Dermis microvascular lymphatic vessel endothelial cell (primary cell): ENCODE results near the gene MST1R. TPM values are rescaled to one million over a fixed set of nuclear protein-coding genes. Genes with fewer than 3 reads are reported as not detected.
A peak's percentile ranks its signal among the peaks of the same experiment; 100 is the strongest.
"Not testable (repeated sequence)": the region's sequence is repeated elsewhere in the genome, so short reads cannot be mapped to it uniquely, and the experiment has no call there.

ENCODE experiments used
- DNase-seq, 2 donors: peaks; one replicate each; pipeline versions ENCODE4 v3.0.0 to v3.0.0-alpha.2; 2010; ENCODE audit warnings: low read depth in 2 of 2
- total RNA-seq: library from RNA; depleted of rRNA; stranded (reverse); fragments of >200 nt; gene quantifications from 2 replicates; pipeline ENCODE4 v1.2.1, GENCODE V29; 2014

Gene MST1R
- 0.13 TPM in 2 replicates for total RNA-seq

DNA sequence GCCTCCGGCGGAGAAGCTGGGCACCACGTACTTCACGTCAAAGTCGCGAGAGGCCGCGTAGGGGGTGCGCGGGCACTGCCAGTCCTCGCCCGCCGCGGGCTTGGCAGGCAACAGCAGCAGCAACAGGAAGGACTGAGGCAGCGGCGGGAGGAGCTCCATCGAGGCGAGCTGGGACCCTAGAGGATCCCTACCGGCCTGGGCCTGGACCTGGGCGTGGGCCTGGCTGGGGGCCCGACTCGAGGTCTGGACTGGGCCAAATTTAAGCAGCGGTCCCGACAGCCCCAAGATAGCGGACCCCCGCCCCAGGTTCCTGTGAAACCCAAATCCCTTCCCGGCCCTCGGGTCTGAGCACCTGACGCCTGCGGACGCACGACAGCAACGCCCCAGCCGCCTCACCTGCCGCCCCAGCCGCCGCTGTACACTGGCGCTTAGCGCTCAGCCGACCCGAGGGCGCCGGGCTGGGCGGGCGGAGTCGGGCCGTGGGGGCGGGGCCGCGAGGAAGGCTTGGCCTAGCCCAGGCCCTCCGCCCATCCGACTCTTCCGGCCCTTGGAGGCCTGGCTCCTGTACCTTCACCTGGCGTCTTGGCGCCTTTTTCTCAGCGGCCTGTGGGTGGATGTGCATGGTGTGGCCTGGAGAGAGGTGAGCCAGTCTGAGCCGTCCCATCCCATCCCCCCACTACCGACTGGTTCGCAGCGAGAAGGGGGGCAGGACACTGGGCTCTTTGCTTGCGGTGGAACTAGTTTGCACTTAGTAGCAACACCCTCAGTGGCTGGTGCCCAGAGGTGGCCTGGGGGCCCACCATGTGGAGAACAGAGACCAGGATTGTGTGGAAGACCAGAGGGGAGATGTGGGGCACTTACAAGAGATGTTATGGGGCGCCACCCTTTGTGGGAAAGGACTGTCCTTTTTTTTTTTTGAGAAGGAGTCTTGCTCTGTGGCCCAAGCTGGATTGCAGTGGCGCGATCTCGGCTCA lies at the start of gene MST1R:
Gene MST1R, minus strand, starts transcription at position 423 of the 974 bp plus-strand sequence. Its CDS starts 264 bp downstream, at position 159.
- peak in 1 of 2 donors; percentile 36 for DNase-seq

DNA sequence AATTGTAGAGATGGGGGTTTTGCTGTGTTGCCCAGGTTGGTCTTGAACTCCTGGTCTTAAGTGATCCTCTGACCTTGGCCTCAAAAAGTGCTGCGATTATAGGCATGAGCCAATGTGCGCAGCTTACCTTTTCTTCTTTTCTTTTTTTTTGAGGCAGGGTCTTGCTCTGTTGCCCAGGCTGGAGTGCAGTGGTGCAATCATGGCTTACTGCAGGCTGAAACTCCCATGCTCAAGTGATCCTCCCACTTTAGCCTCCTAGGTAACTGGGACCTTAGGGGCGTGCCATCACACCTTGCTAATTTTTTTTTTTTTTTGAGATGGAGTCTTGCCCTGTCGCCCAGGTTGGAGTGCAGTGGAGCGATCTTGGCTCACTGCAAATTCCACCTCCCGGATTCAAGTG lies 49.3 kb upstream of the MST1R start:
- no peak for DNase-seq

DNA sequence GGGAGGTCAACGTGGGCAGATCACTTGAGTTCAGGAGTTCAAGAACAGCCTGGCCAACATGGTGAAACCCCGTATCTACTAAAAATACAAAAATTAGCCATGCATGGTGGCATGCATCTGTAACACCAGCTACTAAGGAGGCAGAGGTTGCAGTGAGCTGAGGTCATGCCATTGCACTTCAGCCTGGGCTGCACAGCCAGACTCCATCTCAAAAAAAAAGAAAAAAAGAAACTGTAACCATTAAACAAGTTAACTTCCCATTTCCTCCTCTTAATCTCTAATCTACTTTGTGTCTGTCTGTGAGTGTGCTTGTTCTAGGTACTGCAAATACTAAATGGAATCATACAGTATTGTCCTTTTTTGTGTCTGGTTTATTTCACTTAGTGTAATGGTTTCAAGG lies 39.0 kb upstream of the MST1R start:
- DNase-seq, result no peak

DNA sequence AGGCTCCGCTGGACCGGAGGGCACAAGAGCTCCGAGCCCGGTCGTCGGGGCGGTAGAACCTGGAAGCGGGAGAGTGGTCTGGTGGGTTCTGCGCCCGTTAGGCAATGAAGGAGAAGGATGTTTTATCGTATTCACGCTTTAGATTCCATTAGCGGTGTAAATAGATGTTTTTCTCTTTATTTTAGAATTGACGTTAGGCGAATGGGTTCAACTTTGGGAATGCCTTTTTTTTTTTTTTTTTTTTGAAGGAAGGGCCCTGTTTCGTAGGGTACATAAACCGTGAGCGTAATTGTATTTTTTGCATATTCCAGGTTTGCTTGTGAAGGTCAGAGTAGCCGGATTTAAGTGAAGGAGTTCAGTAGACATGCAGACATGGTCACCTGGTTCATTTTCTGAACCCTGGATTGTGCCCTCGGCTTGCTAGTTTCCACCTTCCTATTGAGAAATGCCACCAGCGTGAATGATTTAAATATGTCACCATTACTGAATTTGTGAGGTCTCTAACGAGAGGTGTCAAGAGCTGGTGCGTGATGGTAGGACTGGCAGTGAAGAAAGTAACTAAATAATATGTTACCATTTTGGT lies 37.1 kb upstream of the MST1R start:
- DNase-seq, result no peak

DNA sequence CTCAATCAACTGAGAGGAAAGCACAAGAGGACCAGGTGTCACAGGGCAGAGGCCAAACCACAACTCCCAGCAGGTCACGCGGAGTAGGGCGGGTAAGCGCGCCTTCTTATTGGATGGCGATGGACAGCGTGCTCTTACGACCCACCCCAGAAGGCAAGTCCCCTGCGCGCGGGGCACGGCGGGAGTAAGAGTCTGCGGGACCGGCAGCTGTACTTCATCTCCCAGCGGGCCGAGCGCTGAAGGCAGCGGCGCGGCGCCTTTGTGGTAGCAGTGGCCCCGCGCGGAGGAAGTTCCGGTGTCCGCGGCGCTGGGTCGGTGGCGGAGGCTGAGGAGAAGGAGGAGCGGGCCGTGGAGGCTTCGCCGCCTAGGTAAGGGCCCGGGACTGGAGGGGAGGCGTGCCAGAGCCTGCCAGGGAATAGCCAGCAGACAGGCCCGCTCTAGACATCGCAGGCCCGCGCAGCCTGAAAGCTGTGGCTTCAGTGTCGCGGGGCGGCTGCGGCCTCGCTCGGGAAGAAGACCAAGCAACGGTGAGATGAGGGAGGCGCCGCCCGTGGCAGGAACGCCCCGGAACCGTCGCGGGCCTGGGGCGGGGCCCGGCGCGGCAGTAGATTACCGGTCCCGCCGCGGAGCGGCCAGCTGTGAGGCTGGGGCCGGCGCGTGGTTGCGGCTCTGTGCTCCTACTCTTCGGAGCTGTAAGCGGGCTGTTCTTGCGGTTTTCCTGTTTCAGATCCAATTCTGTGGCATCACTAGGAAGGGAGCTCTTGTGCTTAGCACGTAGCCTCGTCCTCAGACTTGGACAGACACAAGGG lies 36.4 kb upstream of the MST1R start, which contains the start of gene RBM6:
Gene RBM6, plus strand, starts transcription at position 293 of the 809 bp plus-strand sequence. CDS start 22,492 bp downstream, outside the sequence.
- DNase-seq, result peak; percentile 92 to 98

DNA sequence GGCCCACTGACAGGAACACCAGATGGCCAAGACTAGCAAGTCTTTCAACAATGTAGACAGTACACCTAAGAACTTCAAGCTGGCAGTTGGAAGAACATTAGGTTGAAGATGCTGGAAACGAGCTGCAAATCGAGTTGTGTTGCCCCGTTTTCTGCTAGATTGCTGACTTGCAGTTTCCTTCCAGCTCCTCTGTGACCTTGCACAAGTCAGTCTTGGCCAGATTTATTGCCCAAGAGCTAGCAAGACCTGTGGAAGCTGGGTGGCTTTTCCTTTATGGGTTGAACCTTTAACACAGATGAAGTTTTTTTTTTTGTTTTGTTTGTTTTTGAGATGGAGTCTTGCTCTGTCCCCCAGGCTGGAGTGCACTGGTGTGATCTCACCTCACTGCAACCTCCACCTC lies 33.4 kb upstream of the MST1R start:
- DNase-seq, result no peak

DNA sequence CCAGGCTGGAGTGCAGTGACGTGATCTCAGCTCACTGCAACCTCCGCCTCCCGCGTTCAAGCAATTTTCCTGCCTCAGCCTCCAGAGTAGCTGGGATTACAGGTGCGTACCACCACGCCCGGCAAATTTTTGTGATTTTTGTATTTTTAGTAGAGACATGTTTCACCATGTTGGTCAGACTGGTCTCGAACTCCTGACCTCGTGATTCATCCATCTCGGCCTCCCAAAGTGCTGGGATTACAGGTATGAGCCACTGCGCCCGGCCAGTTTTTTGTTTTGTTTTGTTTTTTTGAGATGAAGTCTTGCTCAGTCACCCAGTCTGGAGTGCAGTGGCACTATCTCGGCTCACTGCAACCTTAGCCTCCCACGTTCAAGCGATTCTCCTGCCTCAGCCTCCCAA lies 28.6 kb upstream of the MST1R start:
- DNase-seq, result not testable (repeated sequence)

DNA sequence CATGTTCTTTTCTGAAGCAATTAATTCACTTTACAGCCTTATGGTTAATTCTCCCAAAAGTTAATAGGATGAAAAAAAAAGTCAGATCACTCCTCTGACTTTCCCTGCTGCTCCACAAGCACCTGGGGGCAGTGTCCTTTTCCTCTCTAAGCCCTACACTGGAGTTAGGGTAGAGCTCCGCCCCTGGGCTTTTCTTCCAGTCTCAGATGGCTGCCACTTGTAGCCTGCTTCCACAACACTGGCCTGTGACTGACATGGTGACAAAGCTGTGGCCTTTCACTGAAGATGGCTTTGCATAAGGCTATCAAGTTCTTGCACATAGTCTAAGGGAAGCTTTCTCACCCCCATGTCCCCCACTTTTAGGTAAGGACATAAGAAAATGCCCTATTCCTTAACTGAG lies 27.2 kb upstream of the MST1R start:
- DNase-seq, result no peak

DNA sequence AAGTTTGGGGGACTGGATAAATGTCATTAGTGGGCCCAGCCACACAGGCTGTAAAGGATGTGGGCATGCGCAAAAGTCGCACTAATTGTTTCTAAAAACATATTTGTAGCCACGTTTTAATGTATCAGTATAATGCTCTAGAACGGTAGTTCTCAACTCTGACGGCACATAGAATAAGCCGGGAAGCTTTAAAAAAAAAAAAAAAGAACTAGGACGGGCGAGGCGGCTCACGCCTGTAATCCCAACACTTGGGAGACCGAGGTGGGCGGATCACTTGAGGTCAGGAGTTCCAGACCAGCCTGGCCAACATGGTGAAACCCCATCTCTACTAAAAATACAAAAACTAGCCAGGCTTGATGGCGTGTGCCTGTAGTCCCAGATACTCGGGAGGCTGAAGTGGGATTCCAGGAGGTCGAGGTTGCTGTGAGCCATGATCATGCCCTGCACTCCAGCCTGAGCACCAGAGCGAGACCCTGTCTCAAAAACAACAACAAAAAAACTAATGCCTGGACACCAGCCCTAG lies 26.6 kb upstream of the MST1R start:
- no peak for DNase-seq

DNA sequence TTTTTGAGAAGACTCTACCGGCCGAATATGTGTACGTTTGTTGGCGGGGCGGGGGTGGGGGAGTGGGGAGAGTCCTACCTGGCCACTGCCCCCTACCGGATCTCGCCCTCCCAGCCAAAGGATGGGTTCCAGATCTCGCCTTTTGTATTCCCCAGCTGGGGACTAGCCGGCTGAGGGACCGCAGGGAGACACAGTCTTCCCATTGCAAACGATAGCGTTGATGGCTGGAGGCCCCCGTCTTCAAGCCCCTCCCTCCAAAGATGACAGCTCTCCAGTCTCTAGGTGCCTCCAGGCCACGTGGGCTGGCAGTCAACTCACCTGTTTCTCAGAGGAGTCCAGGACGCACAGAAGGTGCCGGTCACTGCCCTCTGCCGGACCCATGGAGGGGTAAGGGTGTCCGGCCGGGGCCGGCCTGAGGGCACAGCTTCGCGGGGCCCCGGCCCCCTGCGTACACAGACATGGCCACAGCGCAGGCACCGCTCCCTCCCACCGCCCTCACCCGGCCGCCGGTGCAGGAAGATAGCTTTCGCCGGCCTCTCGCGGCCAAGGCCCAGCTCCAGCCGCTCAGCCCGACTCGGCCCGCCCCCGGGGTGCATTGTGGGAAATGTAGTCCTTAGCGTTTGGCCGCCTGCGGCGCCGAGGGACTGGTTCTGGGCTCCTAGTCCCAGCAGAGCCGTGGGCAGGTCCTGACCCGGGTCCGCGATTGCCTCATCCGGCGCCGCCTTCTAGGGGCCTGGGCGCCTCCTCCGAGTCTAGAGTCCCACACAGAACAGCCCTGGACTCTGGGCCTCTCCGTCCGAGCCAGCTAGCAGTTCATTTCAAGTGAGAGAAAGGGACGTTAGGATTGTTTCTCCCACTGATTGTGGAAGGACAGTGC lies 25.9 kb upstream of the MST1R start, which contains the start of gene MON1A:
Gene MON1A, minus strand, starts transcription at position 521 of the 877 bp plus-strand sequence. CDS start 16,465 bp downstream, outside the sequence.
- DNase-seq, result peak; percentile 52 to 88

DNA sequence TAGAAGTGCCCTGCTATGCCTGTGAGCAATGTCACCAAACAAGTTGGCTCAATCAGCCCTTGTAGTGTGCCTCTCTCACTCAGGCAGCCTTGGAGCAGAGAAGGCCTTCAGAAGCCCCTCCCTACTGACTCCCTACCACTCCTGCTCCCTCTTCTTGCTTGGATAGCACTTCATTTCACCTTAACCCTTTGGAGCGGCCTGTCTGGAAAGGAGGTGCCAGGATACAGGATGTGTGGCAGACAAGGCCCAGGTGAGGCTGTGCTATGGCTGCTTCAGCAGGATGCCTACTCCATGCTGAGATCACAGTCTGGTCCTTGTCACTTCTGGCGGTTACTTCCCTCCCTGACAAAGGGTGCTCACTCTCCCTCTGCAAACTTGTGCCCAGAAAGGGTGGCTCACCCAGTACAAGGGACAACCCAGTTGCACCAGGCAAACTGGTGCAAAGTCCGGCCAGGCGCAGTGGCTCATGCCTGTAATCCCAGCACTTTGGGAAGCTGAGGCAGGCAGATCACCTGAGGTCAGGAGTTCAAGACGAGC lies 24.9 kb upstream of the MST1R start:
- no peak for DNase-seq

DNA sequence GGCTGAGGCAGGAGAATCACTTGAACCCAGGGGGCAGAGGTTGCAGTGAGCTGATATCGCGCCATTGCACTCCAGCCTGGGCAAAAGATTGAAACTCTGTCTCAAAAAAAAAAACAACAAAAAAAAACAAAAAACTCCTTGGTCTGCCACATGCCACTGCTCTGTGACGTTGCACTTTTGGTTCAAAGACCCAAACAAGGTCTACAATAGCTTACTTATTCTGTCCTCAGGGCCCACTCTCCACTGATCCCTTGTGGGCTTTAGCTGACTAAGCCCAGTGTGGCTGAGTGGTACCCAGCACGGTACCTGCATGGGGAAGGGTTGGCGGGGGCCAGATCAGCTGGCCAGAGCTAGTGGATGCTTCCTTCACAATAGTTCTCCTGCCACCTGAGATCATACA lies 24.1 kb upstream of the MST1R start:
- no peak for DNase-seq

DNA sequence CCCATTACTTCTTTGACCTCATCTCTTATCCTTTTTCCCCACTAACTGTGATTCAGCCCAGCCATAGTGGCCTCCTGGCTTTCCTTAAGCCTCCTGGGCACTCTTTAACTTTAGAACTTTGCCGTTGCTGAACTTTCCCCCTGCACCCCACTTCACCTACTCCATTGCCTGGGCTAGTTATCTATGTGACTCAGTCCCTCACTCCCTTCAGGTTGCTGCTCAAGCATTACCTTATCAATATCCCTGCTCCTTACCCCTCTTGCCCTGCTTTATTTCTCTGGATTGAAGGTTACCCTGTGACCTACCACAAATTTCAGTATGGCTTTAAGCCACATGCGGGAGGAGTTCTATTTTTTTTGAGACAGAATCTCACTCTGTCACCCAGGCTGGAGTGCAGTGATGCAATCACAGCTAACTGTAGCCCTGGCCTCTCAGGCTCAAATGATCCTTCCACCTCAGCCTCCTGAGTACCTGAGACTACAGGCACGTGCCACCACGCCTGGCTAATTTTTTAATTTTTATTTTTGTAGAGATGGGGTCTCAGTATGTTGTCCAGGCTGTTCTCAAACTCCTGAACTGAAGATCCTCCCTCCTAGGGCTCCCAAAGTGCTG lies 22.6 kb upstream of the MST1R start:
- DNase-seq, result no peak

DNA sequence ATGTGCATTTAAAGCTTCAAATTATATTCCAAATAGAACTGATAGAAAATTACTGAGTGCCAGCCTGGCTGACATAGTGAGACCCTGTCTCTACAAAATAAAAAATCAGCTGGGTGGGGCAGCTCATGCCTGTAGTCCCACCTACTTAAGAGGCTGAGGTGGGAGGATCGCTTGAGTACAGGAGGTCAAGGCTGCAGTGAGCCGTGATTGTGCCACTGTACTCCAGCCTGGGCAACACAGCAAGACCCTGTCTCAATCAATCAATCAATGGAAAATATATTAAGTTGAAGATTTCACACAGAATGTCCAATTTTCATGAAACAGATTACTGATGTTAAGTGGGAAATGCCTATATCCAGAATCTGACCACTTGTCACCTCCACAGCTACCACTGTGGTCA lies 21.8 kb upstream of the MST1R start:
- DNase-seq, result no peak

DNA sequence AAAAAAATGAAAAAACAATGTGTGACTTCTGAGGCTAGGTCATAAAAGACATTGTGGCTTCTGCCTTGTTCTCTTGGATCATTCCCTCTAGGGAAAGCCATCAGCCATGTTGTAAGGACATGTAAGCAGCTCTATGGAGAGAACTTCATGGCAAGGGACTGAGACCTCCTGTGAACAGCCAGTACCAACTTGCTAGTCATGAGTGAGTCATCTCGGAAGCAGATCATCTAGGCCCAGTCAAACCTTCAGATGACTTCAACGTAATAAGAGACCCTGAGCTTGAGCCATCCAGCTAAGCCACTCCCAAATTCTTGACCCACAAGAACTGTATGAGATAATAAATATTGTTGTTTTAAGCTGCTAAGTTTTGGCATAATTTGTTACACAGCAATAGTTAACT lies 21.0 kb upstream of the MST1R start:
- peak in 1 of 2 donors; percentile 53 for DNase-seq

DNA sequence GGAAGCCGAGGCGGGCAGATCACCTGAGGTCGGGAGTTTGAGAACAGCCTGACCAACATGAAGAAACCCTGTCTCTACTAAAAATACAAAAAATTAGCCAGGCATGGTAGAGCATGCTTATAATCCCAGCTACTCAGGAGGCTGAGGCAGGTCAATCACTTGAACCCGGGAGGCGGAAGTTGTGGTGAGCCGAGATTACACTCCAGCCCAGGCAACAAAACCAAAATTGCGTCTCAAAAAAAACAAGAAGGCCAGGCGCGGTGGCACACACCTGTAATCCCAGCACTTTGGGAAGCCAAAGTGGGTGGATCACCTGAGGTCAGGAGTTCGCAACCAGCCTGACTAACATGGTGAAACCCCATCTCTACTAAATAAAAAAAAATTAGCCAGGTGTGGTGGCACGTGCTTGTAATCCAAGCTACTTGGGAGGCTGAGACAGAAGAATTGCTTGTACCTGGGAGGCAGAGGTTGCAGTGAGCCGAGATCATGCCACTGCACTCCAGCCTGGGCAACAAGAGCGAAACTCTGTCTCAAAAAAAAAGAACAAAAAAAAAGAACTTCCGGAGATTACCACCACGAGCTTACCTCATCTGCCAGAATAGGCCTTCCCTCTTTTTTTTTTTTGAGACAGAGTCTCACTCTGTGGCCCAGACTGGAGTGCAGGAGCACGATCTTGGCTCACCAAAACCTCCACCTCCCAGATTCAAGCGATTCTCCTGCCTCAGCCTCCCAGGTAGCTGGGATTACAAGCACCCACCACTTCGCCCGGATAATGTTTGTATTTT lies 14.3 kb upstream of the MST1R start:
- DNase-seq, result not testable (repeated sequence)

DNA sequence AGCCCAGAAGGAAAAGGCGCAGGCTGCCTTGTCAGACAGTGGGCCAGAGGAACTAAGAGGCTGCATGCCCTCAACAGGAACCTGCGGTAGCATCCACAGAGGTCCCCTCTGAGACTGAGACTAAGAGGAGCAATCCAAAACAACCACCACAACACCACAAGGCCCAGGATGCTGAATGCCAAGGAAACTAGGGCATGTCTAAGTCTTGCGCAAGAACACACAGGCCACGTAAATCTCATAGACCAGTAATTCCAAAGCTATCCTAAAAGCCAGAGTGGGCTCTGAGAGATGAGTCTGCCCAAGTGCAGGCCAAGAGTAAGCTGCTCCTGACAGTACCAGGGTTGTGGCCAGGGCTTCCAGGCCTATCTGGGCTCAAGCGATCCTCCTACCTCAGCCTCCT lies 13.0 kb upstream of the MST1R start:
- DNase-seq, result no peak

DNA sequence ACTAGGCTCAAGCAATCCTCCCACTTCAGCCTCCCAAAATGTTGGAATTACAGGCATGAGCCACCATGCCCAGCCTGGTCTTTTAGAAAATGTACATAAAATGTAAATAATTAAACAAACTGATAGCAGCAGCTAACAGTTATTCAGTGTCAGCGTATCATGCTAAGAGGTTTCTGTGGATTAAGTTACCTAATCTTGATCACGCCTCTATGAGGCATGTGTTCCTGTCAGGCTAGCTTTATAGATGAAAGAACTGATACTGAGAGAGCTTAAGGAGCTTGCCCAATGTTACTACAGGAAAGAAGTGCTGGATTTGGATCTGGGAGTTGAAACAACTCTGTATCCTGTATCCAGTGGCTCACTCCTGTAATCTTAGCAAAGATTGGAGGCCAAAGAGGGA lies 11.2 kb upstream of the MST1R start:
- no peak for DNase-seq

DNA sequence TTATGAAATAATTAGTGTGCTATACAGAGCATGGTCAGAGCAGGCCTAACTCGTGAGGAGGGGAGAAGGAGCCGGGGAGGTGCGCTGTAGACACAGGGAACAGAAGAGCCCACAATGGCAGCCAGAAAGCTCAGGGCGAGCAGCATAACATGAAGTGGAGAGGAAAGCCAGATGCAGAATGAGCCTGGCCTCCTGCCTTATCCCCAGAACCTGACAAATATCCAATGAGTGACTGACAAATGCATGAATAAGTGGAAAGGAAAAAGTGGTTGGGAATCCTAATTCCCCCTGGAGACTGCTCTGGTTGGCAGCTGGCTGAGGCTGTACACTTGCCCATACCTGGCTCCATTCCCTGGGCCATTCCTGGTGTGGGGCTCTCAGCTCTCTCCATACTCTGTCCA lies 9.2 kb upstream of the MST1R start:
- no peak for DNase-seq
